M059J (cell line): ENCODE data around the gene TFEB. TPM values are rescaled to one million over a fixed set of nuclear protein-coding genes. Genes with fewer than 3 reads are reported as not detected.
A peak's percentile ranks its signal among the peaks of the same experiment; 100 is the strongest.

ENCODE experiments used
- DNase-seq: peaks from one replicate; pipeline ENCODE4 v3.0.0-alpha.2; 2012; ENCODE audit warnings: low read depth
- total RNA-seq: library from RNA; depleted of rRNA; stranded (reverse); fragments of >200 nt; shearing (Covaris generic); gene quantifications from 2 replicates; pipeline ENCODE4 v1.2.3, GENCODE V29; 2014

TFEB gene
- total RNA-seq, 1 experiment from 2014 or later = 7.2 TPM

GRCh38 chr6:41706876-41707564, 28.4 kb downstream of the TFEB start:
- peak; percentile 47 for DNase-seq

GRCh38 chr6:41705996-41706835, 29.2 kb downstream of the TFEB start:
- DNase-seq = peak; percentile 84

- DNase-seq = no peak
These were observed 30.0 kb downstream of the TFEB start for GRCh38 chr6:41705311-41705995.

- DNase-seq = no peak
These were observed 30.6 kb downstream of the TFEB start for GRCh38 chr6:41704656-41705310.

GRCh38 chr6:41704028-41704427, 31.4 kb downstream of the TFEB start:
- no peak for DNase-seq

GRCh38 chr6:41702771-41703494, 32.5 kb downstream of the TFEB start:
- DNase-seq = no peak

- DNase-seq = no peak
These were observed 33.2 kb downstream of the TFEB start for GRCh38 chr6:41702089-41702745.

GRCh38 chr6:41700463-41701347, 34.7 kb downstream of the TFEB start:
- DNase-seq = no peak

- DNase-seq = no peak
These were observed 36.3 kb downstream of the TFEB start for GRCh38 chr6:41699063-41699462.

- peak; percentile 87 for DNase-seq
These were observed 37.3 kb downstream of the TFEB start for GRCh38 chr6:41697861-41698781.

GRCh38 chr6:41696788-41697187, 38.6 kb downstream of the TFEB start:
- no peak for DNase-seq

- no peak for DNase-seq
These were observed 39.6 kb downstream of the TFEB start for GRCh38 chr6:41695825-41696224.

GRCh38 chr6:41694815-41695526, 40.4 kb downstream of the TFEB start:
- DNase-seq = no peak

GRCh38 chr6:41693281-41694240, 41.8 kb downstream of the TFEB start:
- DNase-seq = no peak

GRCh38 chr6:41692730-41693129, 42.7 kb downstream of the TFEB start:
- no peak for DNase-seq

GRCh38 chr6:41692080-41692675, 43.2 kb downstream of the TFEB start:
- DNase-seq = no peak
